Activated T-cell treated with anti-CD3 and anti-CD28 coated beads, Interleukin-2, amount 50 U/mL, for 4 hours (primary cell): Measurements from ENCODE around the gene DTNBP1. TPM values are rescaled to one million over a fixed set of nuclear protein-coding genes. Genes with fewer than 3 reads are reported as not detected.

Experiments
- ATAC-seq, 2 donors: fragments of 200-7000 bp; cut with Tn5 transposase; one replicate each; pipeline ENCODE4 v1.10.0; 2021
- DNase-seq: peaks from one replicate; pipeline ENCODE4 v3.0.0-alpha.2; 2020
- H3K27me3 Mint-ChIP-seq: one replicate; pipeline ENCODE4 v1.8.0; 2021; ENCODE audit warnings: low read depth, mixed read lengths
- H3K36me3 Mint-ChIP-seq: one replicate; pipeline ENCODE4 v1.8.0; 2022; ENCODE audit warnings: mixed read lengths; ENCODE audit not compliant: insufficient read depth
- H3K4me1 Mint-ChIP-seq: one replicate; pipeline ENCODE4 v1.8.0; 2021; ENCODE audit warnings: low read depth, mixed read lengths
- H3K4me3 Mint-ChIP-seq: one replicate; pipeline ENCODE4 v1.8.0; 2021; ENCODE audit warnings: mild to moderate bottlenecking, moderate library complexity, mixed read lengths
- H3K9me3 Mint-ChIP-seq: one replicate; pipeline ENCODE4 v1.8.0; 2021; ENCODE audit warnings: mixed read lengths
- total RNA-seq, 3 donors: library from RNA; stranded (reverse); gene quantifications; one replicate each; pipeline ENCODE4 v1.2.1, GENCODE V29; 2021

Gene DTNBP1
- total RNA-seq, 3 donors from 2014 or later: 17.2 to 22.0 (median 19.6) TPM

DNA sequence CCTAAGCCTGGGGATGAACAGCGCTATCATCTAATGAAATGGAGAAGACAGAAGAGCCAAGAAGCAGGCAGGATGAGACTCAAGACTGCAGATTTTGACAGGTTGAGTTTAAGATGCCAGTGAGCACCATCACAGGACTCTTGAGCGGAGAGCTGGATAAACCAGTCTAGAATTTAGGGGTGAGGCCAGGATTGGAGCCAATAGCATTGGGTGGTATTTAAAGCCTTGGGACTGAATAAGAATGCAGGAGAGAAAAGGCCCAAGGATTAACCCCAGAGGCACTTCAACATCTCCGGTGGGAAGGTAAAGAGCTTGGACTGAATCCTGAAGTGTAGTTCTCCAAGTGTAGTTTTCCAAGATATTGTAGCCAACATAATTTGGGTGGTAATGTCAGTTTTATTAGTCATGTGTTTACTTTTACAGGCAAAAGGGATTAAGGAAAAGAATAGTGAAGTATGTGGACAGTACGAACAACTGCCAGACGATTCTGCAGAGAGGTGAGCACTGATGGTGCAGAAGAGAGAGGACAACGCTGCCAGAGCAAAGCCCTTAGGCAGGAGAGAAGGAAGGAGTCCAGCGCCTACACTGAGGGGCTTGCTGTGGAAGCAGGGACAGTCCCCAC lies 85.2 kb downstream of the DTNBP1 start:
- Mint-ChIP-seq H3K4me3 (no peak overlapping the region), H3K36me3 (peaks cover 16% of the 10 kb centered on the region), H3K4me1 (peaks cover 11% of the 10 kb centered on the region), H3K9me3 (peaks cover 4% of the 10 kb centered on the region), H3K27me3 (no peaks in the 10 kb centered on the region)
- ATAC-seq (no peak), DNase-seq (no peak)

GRCh38 chr6:15577106-15577505 lies 85.7 kb downstream of the DTNBP1 start:
- DNase-seq: no peak

GRCh38 chr6:15575357-15576033 lies 87.3 kb downstream of the DTNBP1 start:
- H3K36me3 Mint-ChIP-seq: peaks cover 16% of the 10 kb centered on the region

More at GRCh38 chr6:15577106-15577505, 85.7 kb downstream of the DTNBP1 start:
- ATAC-seq: no peak
- no peaks in the 10 kb centered on the region for H3K27me3 Mint-ChIP-seq
- no peak overlapping the region for H3K4me3 Mint-ChIP-seq
- H3K4me1 Mint-ChIP-seq: peaks cover 11% of the 10 kb centered on the region
- peaks cover 16% of the 10 kb centered on the region for H3K36me3 Mint-ChIP-seq
- H3K9me3 Mint-ChIP-seq: peaks cover 4% of the 10 kb centered on the region

DNA sequence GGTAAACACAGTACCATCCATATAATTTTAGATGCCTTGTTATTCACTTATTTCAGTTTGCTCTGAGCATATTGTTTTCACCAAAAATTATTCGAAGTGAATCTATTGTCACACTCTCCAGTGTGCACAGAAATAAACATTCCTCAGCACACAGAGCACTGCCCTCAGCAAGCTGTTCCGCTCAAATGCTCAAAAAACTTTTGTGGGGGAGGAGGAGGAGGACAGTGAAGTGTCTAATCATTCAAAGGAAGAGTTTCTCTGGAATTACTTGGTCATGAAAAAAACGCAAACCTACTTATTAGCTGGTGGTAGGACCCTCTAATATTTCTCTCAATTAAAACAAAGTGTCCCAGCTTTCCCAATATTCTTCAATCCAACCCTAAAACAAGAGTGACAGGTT lies 88.3 kb downstream of the DTNBP1 start:
- no peaks in the 10 kb centered on the region for H3K27me3 Mint-ChIP-seq
- peaks cover 13% of the 10 kb centered on the region for H3K36me3 Mint-ChIP-seq
- peaks cover 4% of the 10 kb centered on the region for H3K9me3 Mint-ChIP-seq
- H3K4me3 Mint-ChIP-seq: no peak overlapping the region
- ATAC-seq: no peak
- DNase-seq: no peak
- peaks cover 12% of the 10 kb centered on the region for H3K4me1 Mint-ChIP-seq

More at GRCh38 chr6:15575357-15576033, 87.3 kb downstream of the DTNBP1 start:
- peaks cover 4% of the 10 kb centered on the region for H3K9me3 Mint-ChIP-seq
- DNase-seq: no peak
- no peaks in the 10 kb centered on the region for H3K27me3 Mint-ChIP-seq
- no peak overlapping the region for H3K4me3 Mint-ChIP-seq
- ATAC-seq: no peak
- peaks cover 11% of the 10 kb centered on the region for H3K4me1 Mint-ChIP-seq

- Mint-ChIP-seq H3K4me3 (no peak overlapping the region), H3K36me3 (peaks cover 13% of the 10 kb centered on the region), H3K27me3 (no peaks in the 10 kb centered on the region), H3K4me1 (peaks cover 13% of the 10 kb centered on the region), H3K9me3 (peaks cover 2% of the 10 kb centered on the region)
- DNase-seq (no peak), ATAC-seq (no peak)
Measured at GRCh38 chr6:15574023-15574422, 88.8 kb downstream of the DTNBP1 start.

- no peaks in the 10 kb centered on the region for H3K9me3 Mint-ChIP-seq
Measured at GRCh38 chr6:15573384-15573783, 89.4 kb downstream of the DTNBP1 start.

DNA sequence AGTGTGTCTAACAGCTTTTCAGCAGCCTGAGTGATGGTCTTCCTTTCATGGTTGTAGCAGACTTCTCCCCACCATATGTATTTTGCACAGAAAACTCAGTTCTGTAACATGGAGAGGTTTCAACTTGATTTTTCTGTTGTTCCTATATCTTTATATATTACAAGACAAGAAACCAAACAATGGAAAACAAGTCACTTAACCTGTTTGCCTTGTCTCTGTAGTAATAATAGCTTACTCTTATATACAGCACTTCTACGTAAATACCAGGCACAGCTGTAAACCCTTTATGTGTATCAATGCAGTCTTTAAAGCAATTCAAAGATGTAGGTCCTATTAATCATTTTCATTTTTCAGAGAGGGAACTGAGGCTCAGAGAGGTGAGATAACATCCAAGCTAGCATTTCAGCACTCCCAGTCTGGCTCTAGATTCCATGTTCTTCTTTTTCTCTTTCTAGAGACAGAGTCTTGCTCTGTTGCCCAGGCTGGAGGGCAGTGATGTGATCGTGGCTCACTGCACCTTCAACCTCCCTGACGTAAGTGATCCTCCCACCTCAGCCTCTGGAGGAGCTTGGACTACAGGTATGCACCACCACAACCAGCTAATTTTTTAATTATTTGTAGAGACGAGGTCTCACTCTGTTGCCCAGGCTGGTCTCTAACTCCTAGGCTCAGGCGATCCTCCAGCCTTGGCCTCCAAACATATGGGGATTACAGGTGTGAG lies 90.4 kb downstream of the DTNBP1 start:
- DNase-seq (no peak), ATAC-seq (no peak)
- peaks cover 8% of the 10 kb centered on the region for H3K36me3 Mint-ChIP-seq
- H3K4me3 Mint-ChIP-seq: no peak overlapping the region
- H3K4me1 Mint-ChIP-seq: peaks cover 10% of the 10 kb centered on the region
- no peaks in the 10 kb centered on the region for H3K27me3 Mint-ChIP-seq
- H3K9me3 Mint-ChIP-seq: no peaks in the 10 kb centered on the region

More at GRCh38 chr6:15573384-15573783, 89.4 kb downstream of the DTNBP1 start:
- ATAC-seq (no peak), DNase-seq (no peak)
- H3K4me1 Mint-ChIP-seq: peaks cover 10% of the 10 kb centered on the region
- no peaks in the 10 kb centered on the region for H3K27me3 Mint-ChIP-seq
- no peak overlapping the region for H3K4me3 Mint-ChIP-seq
- H3K36me3 Mint-ChIP-seq: peaks cover 11% of the 10 kb centered on the region

DNA sequence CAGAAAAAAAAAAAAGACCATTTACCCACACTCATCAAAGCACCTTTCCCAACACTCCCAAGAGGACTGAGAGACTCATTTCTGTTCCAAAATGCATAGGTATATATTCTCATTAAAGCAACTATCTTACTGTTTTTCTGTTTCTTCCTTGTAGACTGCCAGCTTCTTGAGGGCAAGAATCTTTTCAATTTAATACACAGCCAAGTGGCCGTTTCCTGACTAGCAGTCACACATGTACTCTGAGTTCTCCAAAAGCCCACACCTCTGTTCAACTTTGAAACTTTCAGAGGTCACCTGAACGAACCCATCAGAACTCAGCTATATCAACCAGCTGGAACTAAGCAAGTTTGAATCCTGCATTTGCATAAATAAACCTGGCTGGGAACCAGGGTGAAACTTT lies 92.7 kb downstream of the DTNBP1 start:
- Mint-ChIP-seq H3K27me3 (no peaks in the 10 kb centered on the region), H3K36me3 (peaks cover 10% of the 10 kb centered on the region), H3K4me3 (no peak overlapping the region), H3K9me3 (no peaks in the 10 kb centered on the region), H3K4me1 (peaks cover 3% of the 10 kb centered on the region)
- no peak for DNase-seq
- no peak for ATAC-seq

DNA sequence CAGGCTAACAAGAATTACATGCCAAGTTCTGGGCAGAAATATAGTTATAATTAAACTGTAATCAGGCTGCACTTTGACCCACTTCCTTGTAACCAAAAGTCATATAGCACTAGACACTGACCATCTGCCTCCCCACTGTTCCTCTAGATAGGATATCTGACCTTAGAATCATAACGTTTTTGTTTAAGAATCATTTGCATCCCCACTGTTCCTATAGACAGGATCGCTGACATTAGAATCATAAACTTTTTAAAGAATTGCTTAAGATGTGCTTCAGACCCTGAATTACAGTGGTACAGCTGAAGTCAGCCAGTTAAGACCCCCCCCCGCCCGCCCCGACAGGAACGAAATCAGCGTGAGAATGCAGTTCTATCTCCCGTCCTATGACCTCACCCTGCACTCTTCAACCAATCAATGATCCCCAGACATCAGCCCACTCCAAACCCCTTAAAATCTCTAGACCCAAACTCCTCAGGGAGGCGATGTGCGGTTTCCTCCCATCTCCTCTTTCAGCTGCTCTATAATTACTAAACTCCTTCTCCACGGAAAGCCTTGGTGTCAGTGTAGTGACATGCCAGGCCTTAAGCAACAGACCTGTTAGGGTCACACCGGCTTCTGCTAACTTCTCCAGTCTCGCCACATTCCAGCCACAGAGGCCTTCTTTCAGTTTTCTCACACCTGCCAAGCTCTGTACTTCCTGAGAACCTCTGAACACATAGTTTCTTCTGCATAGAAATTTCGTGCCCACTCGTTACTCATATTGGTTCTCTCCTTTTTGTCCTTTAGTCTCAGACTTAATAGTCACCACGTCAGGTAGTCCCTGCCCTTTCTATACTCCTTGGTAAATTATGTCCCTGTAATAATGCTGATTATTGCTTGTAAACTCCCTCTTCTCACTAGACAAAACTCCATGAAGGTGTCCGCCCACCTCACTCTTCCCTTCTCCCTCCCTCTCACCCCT lies 93.5 kb downstream of the DTNBP1 start:
- Mint-ChIP-seq H3K36me3 (peaks cover 9% of the 10 kb centered on the region), H3K4me1 (peaks cover 3% of the 10 kb centered on the region), H3K27me3 (no peaks in the 10 kb centered on the region), H3K4me3 (no peak overlapping the region), H3K9me3 (no peaks in the 10 kb centered on the region)
- ATAC-seq (no peak), DNase-seq (no peak)

- Mint-ChIP-seq H3K4me1 (peaks cover 4% of the 10 kb centered on the region), H3K9me3 (no peaks in the 10 kb centered on the region), H3K4me3 (no peak overlapping the region), H3K36me3 (peaks cover 11% of the 10 kb centered on the region), H3K27me3 (no peaks in the 10 kb centered on the region)
- DNase-seq (no peak), ATAC-seq (no peak)
Measured at GRCh38 chr6:15562977-15563376, 99.9 kb downstream of the DTNBP1 start.

GRCh38 chr6:15561447-15562199 lies 101.2 kb downstream of the DTNBP1 start:
- DNase-seq (no peak), ATAC-seq (no peak)
- Mint-ChIP-seq H3K27me3 (no peaks in the 10 kb centered on the region), H3K4me1 (peaks cover 4% of the 10 kb centered on the region), H3K4me3 (no peak overlapping the region), H3K36me3 (peaks cover 11% of the 10 kb centered on the region), H3K9me3 (no peaks in the 10 kb centered on the region)

- DNase-seq (no peak), ATAC-seq (no peak)
Measured at GRCh38 chr6:15560713-15561112, 102.1 kb downstream of the DTNBP1 start.

GRCh38 chr6:15557174-15557573 lies 105.7 kb downstream of the DTNBP1 start:
- Mint-ChIP-seq H3K4me3 (no peak overlapping the region), H3K36me3 (peaks cover 8% of the 10 kb centered on the region), H3K27me3 (no peaks in the 10 kb centered on the region), H3K4me1 (peaks cover 11% of the 10 kb centered on the region), H3K9me3 (no peaks in the 10 kb centered on the region)
- no peak for DNase-seq
- ATAC-seq: no peak

More at GRCh38 chr6:15560713-15561112, 102.1 kb downstream of the DTNBP1 start:
- no peak overlapping the region for H3K4me3 Mint-ChIP-seq
- no peaks in the 10 kb centered on the region for H3K27me3 Mint-ChIP-seq
- H3K36me3 Mint-ChIP-seq: peaks cover 11% of the 10 kb centered on the region
- no peaks in the 10 kb centered on the region for H3K9me3 Mint-ChIP-seq
- peaks cover 4% of the 10 kb centered on the region for H3K4me1 Mint-ChIP-seq
